Kidney (tissue), 14 donors: Measurements from ENCODE around the gene RGS14. TPM values are rescaled to one million over a fixed set of nuclear protein-coding genes. Genes with fewer than 3 reads are reported as not detected.

Experiments
- DNase-seq, 5 donors: peaks; one replicate each; pipeline ENCODE4 v3.0.0-alpha.2; 2013 to 2020
- FAIRE-seq: peaks from 2 replicates; lab custom pipeline; 2012; peaks lifted over from hg19 to GRCh38; lab: Jason Lieb, UNC
- H3K27ac ChIP-seq, 2 donors: one replicate each; pipeline ENCODE4 v1.7.0; 2013; ENCODE audit warnings: low read depth in 2 of 2, low read length in 2 of 2, inconsistent platforms in 1 of 2
- H3K27me3 ChIP-seq: one replicate; pipeline ENCODE4 v1.7.1; 2013; ENCODE audit warnings: low read length, inconsistent platforms; ENCODE audit not compliant: control insufficient read depth, insufficient read depth
- H3K36me3 ChIP-seq, 3 donors: one replicate each; pipeline versions ENCODE4 v1.7.0 to v1.7.1; 2013; ENCODE audit warnings: low read length in 3 of 3, control low read depth in 1 of 3, inconsistent platforms in 1 of 3; ENCODE audit not compliant: insufficient read depth in 3 of 3, control insufficient read depth in 2 of 3
- H3K4me1 ChIP-seq, 3 donors: one replicate each; pipeline versions ENCODE4 v1.7.0 to v1.7.1; 2013; ENCODE audit warnings: low read length in 3 of 3, inconsistent platforms in 1 of 3, low read depth in 1 of 3; ENCODE audit not compliant: control insufficient read depth in 2 of 3, insufficient read depth in 2 of 3
- H3K4me3 ChIP-seq, 3 donors: one replicate each; pipeline versions ENCODE4 v1.7.0 to v1.8.1; 2013; ENCODE audit warnings: low read length in 3 of 3, control low read depth in 1 of 3, inconsistent platforms in 1 of 3
- H3K9ac ChIP-seq, 3 donors: one replicate each; pipeline versions ENCODE4 v1.7.0 to v1.7.1; 2013; ENCODE audit warnings: low read length in 3 of 3, control low read depth in 1 of 3, inconsistent platforms in 1 of 3
- H3K9me3 ChIP-seq, 3 donors: one replicate each; pipeline versions ENCODE4 v1.7.0 to v1.7.1; 2013; ENCODE audit warnings: low read length in 3 of 3, control low read depth in 1 of 3, inconsistent platforms in 1 of 3; ENCODE audit not compliant: control insufficient read depth in 2 of 3, insufficient read depth in 1 of 3
- intact Hi-C: fragments of 100-400 bp; cut with DNase I; formaldehyde crosslinking; loops from one replicate; pipeline ENCODE4 v1.11.1; 2022
- polyA plus RNA-seq: library from polyadenylated mRNA; stranded (reverse); fragments of 350-450 nt; fragmentation: Illumina TruSeq; extraction: RNeasy Lipid Tissue Mini Kit (QIAGEN cat#74804); gene quantifications from one replicate; pipeline ENCODE4 v1.2.3, GENCODE V29; 2014; ENCODE audit warnings: low read depth, low replicate concordance; ENCODE audit not compliant: insufficient read depth
- total RNA-seq: library from RNA; stranded (reverse); fragmentation: NEBNext Ultra II Directional; extraction: Animal tissue kit (Norgen Biotek cat#: 25700); gene quantifications from one replicate; pipeline ENCODE4 v1.2.1, GENCODE V29; 2021
- TF ChIP-seq, protein P1 (sequence below): IDR thresholded peaks from 3 replicates; pipeline ENCODE4 v1.5.1; 2012; ENCODE audit warnings: mild to moderate bottlenecking, moderate library complexity, borderline replicate concordance; ENCODE audit not compliant: insufficient read depth; ENCODE audit errors: extremely low read depth
- donor health status: control.
- donor health status: control.
- donor health status: control.
- donor health status: control.
- donor health status: control.
- donor health status: DM: yes; HTN: yes; CAD: no.
- donor health status: Normal renal cell carcinoma (clear cell type).

Gene RGS14
- total and polyA plus RNA-seq, 2 donors from 2014 or later: 28.4 to 56.3 TPM

DNA sequence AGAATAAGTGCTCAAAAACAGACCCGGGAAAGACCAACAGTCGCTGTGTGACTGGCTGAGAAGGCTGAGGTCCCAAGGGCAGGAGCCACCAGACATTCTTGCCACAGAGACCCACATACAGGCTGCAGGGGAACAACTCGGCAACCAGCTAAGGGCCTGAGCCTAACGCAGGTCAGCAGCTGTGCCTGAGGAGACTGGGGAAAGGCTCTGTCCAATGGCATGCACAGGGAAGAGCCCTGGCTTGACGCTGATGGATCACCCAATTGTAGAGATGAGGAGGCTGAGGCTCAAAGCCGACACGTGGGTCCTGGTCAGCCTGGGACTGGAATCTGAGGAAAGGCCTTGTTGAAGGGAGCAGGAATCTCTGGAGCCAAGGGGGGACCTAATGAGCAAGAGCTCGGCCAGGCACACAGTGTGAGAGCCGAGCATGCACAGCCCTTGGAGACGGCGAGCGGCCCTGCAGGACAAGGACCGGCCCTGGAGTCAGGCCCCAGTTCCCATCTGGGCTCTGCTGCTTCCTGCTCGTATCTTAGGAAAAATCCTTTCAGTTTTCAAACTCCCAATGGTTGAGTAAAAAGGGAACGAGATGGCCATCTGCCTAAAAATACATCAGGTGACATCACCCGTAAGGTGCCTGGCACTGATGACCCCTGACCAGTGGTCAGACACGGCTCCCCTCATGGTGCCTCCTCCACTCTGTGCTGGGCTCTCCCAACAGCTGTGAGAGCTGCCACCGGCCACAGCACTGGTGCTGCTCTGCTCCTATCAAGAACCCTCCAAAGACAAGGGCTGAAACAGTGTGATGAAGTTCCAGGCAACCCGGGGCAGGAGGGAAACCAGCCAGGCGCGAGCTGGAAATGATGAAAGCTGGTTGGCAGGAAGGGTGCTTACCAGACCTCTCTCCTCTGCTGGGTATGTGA lies 22.7 kb upstream of the RGS14 start:
- intact Hi-C loops: no loop called here
- H3K27ac ChIP-seq: no peak overlapping the region
- no peak overlapping the region for H3K9ac ChIP-seq
- no peaks in the 10 kb centered on the region for H3K9me3 ChIP-seq
- TF ChIP-seq, protein P1, sequence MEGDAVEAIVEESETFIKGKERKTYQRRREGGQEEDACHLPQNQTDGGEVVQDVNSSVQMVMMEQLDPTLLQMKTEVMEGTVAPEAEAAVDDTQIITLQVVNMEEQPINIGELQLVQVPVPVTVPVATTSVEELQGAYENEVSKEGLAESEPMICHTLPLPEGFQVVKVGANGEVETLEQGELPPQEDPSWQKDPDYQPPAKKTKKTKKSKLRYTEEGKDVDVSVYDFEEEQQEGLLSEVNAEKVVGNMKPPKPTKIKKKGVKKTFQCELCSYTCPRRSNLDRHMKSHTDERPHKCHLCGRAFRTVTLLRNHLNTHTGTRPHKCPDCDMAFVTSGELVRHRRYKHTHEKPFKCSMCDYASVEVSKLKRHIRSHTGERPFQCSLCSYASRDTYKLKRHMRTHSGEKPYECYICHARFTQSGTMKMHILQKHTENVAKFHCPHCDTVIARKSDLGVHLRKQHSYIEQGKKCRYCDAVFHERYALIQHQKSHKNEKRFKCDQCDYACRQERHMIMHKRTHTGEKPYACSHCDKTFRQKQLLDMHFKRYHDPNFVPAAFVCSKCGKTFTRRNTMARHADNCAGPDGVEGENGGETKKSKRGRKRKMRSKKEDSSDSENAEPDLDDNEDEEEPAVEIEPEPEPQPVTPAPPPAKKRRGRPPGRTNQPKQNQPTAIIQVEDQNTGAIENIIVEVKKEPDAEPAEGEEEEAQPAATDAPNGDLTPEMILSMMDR: no peak
- H3K36me3 ChIP-seq: peaks cover 0 to 66% (median 35%) of the 10 kb centered on the region in 3 donors
- H3K4me3 ChIP-seq: no peak overlapping the region
- H3K27me3 ChIP-seq: no peaks in the 10 kb centered on the region
- DNase-seq (peak in 1 of 5 donors; percentile 38), FAIRE-seq (no peak)
- peaks cover 0 to 3% (median 0%) of the 10 kb centered on the region in 3 donors for H3K4me1 ChIP-seq

GRCh38 chr5:177335701-177336065 lies 22.0 kb upstream of the RGS14 start:
- Histone ChIP-seq H3K4me3 (no peak overlapping the region), H3K9me3 (no peaks in the 10 kb centered on the region), H3K4me1 (peaks cover 0 to 3% (median 0%) of the 10 kb centered on the region in 3 donors), H3K9ac (no peak overlapping the region), H3K27me3 (no peaks in the 10 kb centered on the region), H3K27ac (no peak overlapping the region), H3K36me3 (peaks cover 0 to 60% (median 35%) of the 10 kb centered on the region in 3 donors)
- DNase-seq: peak in 1 of 5 donors; percentile 46
- TF ChIP-seq, protein P1: no peak
- FAIRE-seq: no peak
- intact Hi-C loops: no loop called here

DNA sequence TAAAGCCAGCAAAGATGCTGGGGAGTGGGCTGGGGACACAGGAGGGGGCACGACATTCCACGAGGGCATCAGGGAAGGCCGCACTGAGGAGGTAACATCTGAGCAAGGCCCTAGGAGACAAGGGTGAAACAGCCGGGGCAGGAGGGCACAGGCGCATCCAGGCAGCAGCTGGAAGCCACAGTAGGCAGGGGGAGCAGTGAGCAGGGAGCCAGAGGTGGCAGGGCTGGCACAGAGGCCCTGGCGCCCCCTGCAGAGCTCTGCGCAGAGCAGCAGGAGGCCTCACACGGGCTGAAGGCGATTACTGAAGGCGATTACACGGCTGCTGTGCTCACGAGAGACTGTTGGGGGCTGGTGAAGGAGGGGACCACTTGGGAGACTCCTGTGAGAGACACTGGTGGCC lies 21.6 kb upstream of the RGS14 start:
- Histone ChIP-seq H3K4me3 (no peak overlapping the region), H3K27ac (no peak overlapping the region), H3K9me3 (no peaks in the 10 kb centered on the region), H3K27me3 (no peaks in the 10 kb centered on the region), H3K9ac (no peak overlapping the region), H3K4me1 (peaks cover 0 to 3% (median 0%) of the 10 kb centered on the region in 3 donors), H3K36me3 (peaks cover 0 to 60% (median 35%) of the 10 kb centered on the region in 3 donors)
- TF ChIP-seq, protein P1: peak; percentile 31
- intact Hi-C loops: no loop called here
- DNase-seq (peak in 2 of 5 donors; percentile 27 to 46), FAIRE-seq (no peak)
